Epithelial cell of proximal tubule (primary cell): ENCODE results near the gene EXOSC3. TPM values are rescaled to one million over a fixed set of nuclear protein-coding genes. Genes with fewer than 3 reads are reported as not detected.

Experiments
- DNase-seq: peaks from one replicate; pipeline ENCODE4 v3.0.0-alpha.2; 2011; ENCODE audit warnings: low read depth
- H3K4me3 ChIP-seq: 2 replicates; pipeline ENCODE4 v1.5.1; 2011; ENCODE audit warnings: low read depth, mild to moderate bottlenecking, low read length
- CTCF ChIP-seq: conservative IDR thresholded peaks from 2 replicates; pipeline ENCODE4 v1.5.1; 2012; ENCODE audit warnings: low read depth, mild to moderate bottlenecking, low read length
- total RNA-seq: library from RNA; depleted of rRNA; stranded (reverse); fragments of >200 nt; gene quantifications from 2 replicates; pipeline ENCODE4 v1.2.3, GENCODE V29; 2015

EXOSC3 gene
- total RNA-seq, 1 donor from 2014 or later: 73.7 TPM

GRCh38 chr9:37746448-37747270 is 38.2 kb downstream of the EXOSC3 start:
- no peak overlapping the region for H3K4me3 ChIP-seq
- TF ChIP-seq CTCF: no peak
- DNase-seq: no peak

DNA sequence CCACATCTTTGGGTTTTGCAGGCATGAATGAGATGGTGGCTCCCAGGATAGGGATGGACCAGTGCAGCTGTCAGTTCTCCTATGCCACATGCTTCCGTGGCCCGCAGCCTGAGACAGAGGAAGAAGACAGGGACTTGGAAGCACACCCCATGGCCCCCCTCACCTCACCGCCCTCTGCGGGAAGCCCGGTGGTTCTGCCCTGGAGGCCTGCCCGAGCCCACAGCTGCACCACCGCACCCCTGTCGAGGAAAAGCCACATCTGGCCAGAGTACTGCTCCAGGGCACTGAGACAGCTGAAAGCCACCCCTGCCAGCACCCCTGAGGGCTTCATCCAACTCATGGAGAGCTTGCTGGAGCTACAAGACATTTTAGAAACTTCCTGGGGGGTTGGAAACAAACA is 38.9 kb downstream of the EXOSC3 start:
- no peak overlapping the region for H3K4me3 ChIP-seq
- no peak for TF ChIP-seq CTCF
- no peak for DNase-seq

GRCh38 chr9:37740631-37741328 is 44.1 kb downstream of the EXOSC3 start:
- DNase-seq: no peak

DNA sequence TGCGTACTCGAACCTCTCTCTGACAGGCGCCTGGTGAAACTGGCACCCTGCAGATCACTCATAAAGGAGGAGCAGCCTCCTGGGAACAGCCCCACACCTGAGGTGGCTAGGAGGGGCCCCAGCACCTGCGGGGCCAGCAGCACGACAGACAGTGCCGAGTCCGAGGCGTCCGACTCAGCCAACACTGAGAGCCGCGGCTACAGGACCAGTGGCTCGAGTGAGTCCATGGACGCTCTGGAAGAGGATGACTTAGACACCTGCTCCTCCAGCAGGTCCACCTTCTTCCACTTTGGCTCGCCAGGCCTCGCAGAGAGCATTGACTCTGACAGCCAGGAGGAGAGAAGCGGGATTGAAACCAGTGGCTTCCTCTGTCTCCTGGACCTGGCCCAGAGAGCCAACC is 44.7 kb downstream of the EXOSC3 start:
- DNase-seq: no peak
- no peak overlapping the region for H3K4me3 ChIP-seq
- no peak for TF ChIP-seq CTCF

More at GRCh38 chr9:37740631-37741328, 44.1 kb downstream of the EXOSC3 start:
- TF ChIP-seq CTCF: no peak
- no peak overlapping the region for H3K4me3 ChIP-seq

GRCh38 chr9:37739222-37739621 is 45.6 kb downstream of the EXOSC3 start:
- DNase-seq: no peak
- H3K4me3 ChIP-seq: no peak overlapping the region
- no peak for TF ChIP-seq CTCF

DNA sequence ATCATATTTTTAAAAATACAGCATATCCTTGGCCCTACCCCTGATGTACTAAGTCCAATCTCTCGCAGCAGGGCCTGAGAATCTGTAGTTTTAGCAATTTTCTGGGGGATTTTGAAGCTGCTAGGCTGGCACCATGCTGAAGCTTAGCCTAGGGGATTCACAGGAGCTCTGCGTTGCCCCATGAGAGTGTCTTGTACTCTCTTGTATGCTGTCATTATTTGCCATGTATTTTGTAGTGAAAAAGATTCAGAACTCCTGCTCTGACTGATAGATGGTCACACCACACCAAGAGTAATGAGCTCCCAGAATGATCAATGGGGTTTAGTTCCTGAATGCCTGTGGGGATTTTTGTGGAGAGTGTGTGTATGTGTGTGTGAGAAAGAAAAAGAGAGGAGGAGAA is 51.9 kb downstream of the EXOSC3 start:
- no peak overlapping the region for H3K4me3 ChIP-seq

More for the DNA sequence above, 51.9 kb downstream of the EXOSC3 start:
- DNase-seq: no peak
- no peak for TF ChIP-seq CTCF
